ENCODE results near the gene WFDC1.

WFDC1 gene

DNA sequence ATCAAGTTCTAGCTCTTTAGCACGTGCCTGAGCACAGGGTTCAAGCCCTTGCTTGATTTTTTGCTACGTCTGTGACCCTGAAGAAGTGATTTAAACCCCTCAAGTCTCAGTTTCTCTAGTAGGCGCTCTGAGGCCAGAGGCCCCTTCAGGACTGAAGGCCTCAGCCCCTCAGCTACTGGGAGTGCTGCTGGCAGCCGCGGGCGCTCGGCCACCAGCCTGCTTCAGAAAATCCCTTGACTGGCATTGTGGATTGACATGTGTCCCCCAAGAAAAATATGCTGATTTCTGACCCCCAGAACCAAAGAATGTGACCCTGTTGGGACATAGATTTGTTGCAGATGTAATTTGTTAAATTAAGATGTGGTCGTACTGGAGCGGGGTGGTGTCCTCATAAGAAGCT, 20.2 kb upstream of the WFDC1 start:
- DNase-seq, result no peak

- no peak for DNase-seq
Observed at GRCh38 chr16:84275585-84276151, 19.0 kb upstream of the WFDC1 start.

GRCh38 chr16:84277244-84277823, 17.3 kb upstream of the WFDC1 start:
- peak; percentile 68 for DNase-seq

DNA sequence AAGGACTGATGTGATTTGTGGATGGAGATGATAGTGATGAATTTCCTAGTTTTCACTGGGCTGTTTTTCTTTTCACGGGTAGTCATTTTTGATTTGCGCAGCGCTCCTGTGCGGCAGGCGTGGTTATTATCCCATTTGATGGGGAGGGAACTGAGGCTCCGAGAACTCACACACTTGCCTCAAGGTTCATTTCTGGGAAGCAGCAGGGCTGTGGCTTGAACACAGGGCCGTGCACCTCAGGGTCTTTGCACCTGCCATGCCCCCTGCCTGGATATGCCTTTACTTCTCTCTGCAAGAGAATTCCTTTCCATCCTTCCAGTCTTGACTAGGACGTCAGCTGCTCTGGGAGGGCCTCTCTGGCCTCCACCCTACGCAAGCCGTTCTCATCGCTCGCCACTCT, 16.3 kb upstream of the WFDC1 start:
- DNase-seq, result no peak

DNA sequence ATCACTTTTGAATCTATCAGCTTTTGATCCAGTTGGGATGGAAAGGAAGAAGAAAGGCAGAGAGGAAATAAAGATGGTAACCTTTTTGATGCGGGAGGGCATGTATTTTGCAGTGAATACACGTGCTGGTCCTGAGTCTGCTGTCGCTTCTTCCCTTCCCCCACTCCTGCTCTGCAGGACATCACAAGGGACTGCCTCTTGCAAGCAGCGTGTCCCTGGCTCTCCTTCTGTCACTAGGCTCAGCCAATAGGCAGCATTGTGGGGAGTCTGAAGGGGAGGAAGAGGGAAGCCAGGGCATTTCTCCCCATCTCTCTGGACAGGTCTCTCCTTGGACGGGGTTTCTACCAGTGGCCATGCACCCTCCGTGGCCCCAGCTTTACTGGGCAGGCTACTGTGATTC, 15.7 kb upstream of the WFDC1 start:
- DNase-seq, result no peak

- no peak for DNase-seq
Observed at GRCh38 chr16:84279881-84280280, 14.8 kb upstream of the WFDC1 start.

DNA sequence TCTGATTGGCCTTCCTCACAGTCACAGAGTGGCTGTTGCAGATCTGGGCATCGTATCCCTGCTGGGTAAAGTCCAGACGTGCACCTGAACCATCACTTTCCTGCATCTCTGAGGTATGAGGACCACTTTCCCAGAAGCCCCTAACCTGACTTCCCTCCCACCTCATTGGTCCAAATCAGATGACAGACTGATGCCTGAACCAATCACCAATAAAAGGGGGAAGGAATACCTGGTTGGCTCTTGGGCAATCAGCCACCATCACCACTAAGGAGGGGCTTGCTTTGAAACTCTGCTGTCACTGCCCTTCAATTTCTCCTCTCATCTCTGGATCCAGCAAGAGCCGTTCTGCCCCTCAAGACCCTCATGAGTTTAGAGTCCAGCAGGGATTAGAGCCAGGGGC, 13.6 kb upstream of the WFDC1 start:
- no peak for DNase-seq

GRCh38 chr16:84282533-84282932, 12.1 kb upstream of the WFDC1 start:
- DNase-seq, result no peak

DNA sequence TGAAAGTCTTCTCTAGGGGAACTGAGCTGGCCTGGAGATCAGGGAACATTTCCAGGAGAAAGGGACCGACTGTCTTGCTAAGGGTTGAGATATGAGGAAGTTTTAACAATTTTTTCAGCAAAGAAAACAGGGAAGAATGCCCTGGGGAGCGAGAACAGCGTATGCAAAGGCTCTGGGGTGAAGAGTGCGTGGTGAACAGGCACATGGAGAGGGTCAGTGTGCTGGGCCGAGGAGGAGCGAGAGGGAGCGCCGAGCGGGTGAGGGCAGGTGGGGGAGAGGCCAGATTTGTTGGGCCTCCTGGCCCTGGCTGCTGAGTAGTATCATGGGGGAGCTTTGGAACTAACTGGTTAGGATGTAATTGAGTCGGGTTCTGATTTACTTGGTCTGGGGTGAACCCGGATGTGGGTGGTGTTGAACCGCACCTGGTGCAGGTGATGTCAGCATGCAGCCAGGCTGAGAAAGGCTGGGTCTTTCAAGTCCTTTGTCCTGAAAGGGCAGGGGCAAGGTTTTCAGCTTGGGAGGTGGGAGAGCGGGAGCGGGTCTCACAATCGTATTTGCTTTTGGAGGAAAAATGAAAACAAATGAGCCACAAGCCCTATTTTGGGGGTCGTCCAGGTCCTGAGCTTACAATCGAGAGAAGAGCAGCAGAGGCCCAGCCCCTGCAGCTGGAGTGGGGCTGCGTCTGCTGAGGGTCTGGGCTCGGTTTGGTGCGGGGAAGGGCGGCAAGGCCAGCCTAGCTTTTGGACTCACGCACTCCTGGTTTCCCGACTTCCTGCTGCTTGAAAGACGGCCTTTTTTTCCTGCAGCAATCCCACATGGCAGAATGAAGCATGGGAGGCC, 11.1 kb upstream of the WFDC1 start:
- DNase-seq, result no peak

GRCh38 chr16:84284154-84284722, 10.4 kb upstream of the WFDC1 start:
- DNase-seq, result no peak

DNA sequence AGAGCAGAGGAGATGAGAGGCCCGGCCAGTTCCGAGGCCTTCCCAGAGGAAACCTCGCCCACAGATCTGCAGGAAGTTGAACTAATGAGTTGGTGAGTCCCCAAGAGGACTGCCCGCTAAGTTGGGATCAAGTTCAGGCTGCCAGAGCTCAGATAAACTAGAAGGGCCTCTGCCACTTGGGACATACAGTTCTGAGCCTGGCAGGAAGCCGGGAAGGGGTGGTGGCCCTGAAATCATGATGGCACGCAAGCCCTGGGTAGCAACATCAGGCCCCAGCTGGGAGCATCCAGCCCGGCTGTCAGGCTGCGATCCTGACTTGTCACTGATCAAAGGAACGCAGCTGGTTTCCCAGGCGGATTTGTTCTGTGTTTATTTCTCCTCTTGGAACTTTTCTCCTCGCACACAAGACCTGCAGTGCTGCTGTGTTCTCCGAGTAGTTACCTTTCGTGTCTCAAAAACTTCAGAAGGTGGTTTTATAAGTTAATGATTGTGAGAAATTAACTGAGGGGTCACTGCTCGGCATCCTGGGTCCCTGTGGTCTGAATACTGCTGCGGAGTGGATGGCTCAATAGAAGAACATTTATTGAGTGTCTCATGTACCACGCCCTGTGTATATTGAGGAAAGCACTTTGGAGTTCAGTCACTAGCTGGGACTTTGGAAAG, 8.0 kb upstream of the WFDC1 start:
- DNase-seq, result no peak

GRCh38 chr16:84288902-84289301, 5.8 kb upstream of the WFDC1 start:
- DNase-seq, result no peak

GRCh38 chr16:84291226-84291625, 3.5 kb upstream of the WFDC1 start:
- DNase-seq, result no peak

DNA sequence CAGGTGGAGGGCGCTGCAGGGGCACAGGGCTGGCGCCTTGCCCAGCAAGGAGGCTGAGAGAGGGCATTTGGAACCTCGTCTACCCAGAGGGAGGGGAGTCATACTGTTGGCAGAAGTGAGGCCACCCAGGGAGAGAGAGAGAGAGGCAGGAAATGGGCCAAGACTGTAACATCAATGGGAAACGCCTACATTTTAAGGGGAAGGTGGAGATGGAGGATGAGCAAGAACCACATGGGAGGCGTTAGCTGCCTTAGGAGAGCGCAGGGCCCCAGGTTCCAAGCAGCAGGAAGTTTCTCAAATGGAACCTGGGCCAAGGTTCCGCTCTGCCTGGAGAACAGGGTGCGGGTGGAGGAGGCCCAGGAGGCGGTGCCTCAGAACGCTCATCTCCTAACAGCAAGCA, 2.7 kb upstream of the WFDC1 start:
- no peak for DNase-seq

- DNase-seq, result no peak
Observed at GRCh38 chr16:84293406-84293805, 1.3 kb upstream of the WFDC1 start.

GRCh38 chr16:84294117-84294516, 561 bp upstream of the WFDC1 start:
- no peak for DNase-seq

DNA sequence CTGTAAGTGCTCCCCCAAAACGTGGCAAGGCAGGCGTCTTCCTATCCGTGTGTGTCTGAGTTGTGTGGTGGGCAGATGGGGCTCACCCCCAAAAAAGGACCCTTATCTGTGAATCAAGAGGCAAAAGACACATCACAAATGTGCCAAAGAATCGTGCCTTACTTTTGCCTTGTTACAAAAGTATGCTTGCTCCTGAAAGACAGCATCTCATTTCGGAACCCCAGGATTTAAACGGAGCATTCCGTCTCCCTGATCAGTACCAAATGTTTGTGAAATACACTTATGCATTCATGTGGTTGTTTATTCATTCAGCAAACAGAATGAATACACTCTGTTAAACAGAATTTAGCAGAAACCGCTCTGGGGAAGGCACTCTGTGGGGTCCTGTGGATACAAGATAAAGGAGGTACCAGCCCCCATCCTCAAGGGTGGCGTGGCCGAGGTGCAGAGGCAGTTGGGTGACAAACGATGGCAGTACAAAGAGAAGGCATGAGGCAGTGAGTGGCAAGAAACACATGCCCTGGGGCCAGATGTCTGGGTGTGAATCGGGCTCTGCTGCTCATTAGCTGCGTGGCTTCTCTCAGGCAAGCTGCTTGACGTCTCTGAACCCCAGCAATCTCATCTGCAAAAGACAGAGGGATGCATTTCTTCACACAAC, 654 bp downstream of the WFDC1 start:
- no peak for DNase-seq

GRCh38 chr16:84298376-84298899, 3.8 kb downstream of the WFDC1 start:
- no peak for DNase-seq

DNA sequence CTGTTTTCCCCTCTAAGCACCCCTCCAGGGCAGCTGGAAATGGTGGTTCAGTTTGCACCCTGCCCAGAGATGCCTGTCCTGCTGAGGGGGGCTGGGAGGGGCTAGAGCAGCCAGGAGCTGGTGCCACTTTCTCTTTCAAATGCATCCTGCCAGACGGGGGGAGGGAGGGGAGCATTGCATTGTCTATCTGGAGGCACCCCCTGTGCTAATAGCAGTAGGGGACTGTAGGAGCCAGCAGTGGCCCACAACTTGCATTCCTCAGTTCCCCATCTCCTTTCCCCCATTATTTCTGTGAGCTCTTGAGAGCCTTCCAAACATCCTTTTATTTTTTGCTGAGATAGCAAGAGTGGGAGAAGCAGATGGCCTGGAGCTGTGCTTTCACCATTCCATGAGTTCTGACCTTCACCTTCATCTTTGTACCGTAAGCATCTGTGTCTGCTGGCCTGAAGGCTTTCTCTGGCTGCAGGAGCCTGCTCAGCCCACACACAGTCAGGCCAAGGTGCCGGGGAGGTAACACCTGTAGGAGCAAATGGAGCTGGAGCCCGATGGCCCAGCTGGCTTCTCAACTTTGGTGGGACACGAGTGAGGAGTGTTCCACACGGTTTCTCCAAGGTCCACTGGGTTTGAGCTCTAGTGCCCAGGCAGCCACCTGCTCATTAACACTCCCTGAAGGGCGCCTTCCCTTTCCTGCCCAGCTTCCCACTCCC, 5.2 kb downstream of the WFDC1 start:
- no peak for DNase-seq

DNA sequence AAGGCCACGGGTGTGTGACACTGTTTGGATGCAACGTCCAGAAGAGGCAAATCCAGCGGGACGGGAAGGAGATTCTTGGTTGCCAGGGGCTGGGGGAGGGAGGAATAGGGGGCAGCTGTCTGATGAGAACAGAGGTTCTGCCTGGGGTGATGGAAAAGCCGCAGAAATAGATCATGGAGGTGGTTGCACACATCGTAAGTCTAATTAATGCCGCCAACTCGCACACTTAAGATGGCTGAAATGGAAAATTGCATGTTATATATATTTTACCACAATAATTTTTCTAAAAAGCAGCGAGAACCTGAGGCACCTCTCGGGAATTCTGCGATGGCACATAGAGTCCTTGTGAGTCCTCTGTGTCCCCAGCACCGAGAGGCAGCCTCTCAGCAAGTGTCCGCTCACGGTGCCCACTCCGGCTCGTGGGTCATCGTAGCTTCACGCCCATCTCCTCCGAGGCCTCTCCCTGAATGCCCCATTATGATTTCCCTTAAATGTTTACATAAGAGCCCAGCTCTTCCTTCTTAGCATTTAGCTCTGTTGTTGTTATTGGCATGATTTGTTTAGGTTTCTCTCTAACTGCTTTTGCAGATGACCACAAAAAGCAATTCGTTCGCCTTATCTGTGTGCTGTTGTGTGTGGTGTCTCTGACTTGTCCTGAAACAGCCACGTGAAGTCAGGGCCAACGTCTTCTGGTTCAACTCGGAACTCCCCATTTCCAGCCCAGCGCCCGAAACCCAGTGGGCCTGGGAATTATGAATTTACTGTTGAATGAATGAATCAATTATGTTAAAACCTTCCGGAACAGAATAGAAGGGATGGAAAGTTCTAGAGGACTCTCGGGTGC, 7.7 kb downstream of the WFDC1 start:
- DNase-seq, result no peak

GRCh38 chr16:84303023-84303422, 8.3 kb downstream of the WFDC1 start:
- DNase-seq, result no peak

Measured in effector CD4-positive, alpha-beta T cell (primary cell).